ENCODE measurements around the gene C16orf90.

GRCh38 chr16:3514621-3515020 is 19.3 kb upstream of the C16orf90 start:
- TF ChIP-seq CTCF (IDR thresholded peaks at IDR 0.05) = no peak
- no peak for TF ChIP-seq POLR2A (IDR thresholded peaks at IDR 0.05)

All from upper lobe of left lung (tissue), 4 donors.